KOPT-K1 (cell line): ENCODE data around the gene TMEM135.
"Not testable (repeated sequence)": the region's sequence is repeated elsewhere in the genome, so short reads cannot be mapped to it uniquely, and the experiment has no call there.

Experiments
- H3K27ac ChIP-seq: fragments of 200-600 bp; sonication (generic); 2 replicates; pipeline ENCODE4 v1.5.1; 2016; ENCODE audit warnings: antibody characterized with exemption, mild to moderate bottlenecking, low read depth, low read length; ENCODE audit not compliant: poor library complexity, severe bottlenecking
- H3K36me3 ChIP-seq: fragments of 200-600 bp; sonication (generic); 2 replicates; pipeline ENCODE4 v1.5.1; 2017; ENCODE audit warnings: antibody characterized with exemption, mild to moderate bottlenecking, low read length, moderate library complexity; ENCODE audit not compliant: insufficient read depth
- H3K9me3 ChIP-seq: fragments of 200-600 bp; sonication (generic); 2 replicates; pipeline ENCODE4 v1.5.1; 2017; ENCODE audit warnings: antibody characterized with exemption, low read length, mild to moderate bottlenecking; ENCODE audit not compliant: insufficient read depth, poor library complexity, severe bottlenecking

The TMEM135 gene

GRCh38 chr11:87251560-87251959 lies 213.8 kb downstream of the TMEM135 start:
- H3K9me3 ChIP-seq, result peaks cover 12% of the 10 kb centered on the region
- no peaks in the 10 kb centered on the region for H3K36me3 ChIP-seq
- H3K27ac ChIP-seq, result no peak overlapping the region

- no peaks in the 10 kb centered on the region for H3K36me3 ChIP-seq
- no peak overlapping the region for H3K27ac ChIP-seq
- H3K9me3 ChIP-seq, result peaks cover 8% of the 10 kb centered on the region
Observed at GRCh38 chr11:87252869-87253268, 215.1 kb downstream of the TMEM135 start.

- Histone ChIP-seq H3K36me3 (no peaks in the 10 kb centered on the region), H3K9me3 (no peaks in the 10 kb centered on the region), H3K27ac (no peak overlapping the region)
Observed at GRCh38 chr11:87254562-87254961, 216.8 kb downstream of the TMEM135 start.

GRCh38 chr11:87255589-87255988 lies 217.9 kb downstream of the TMEM135 start:
- Histone ChIP-seq H3K36me3 (no peaks in the 10 kb centered on the region), H3K9me3 (no peaks in the 10 kb centered on the region), H3K27ac (no peak overlapping the region)

GRCh38 chr11:87256694-87257340 lies 219.1 kb downstream of the TMEM135 start:
- no peak overlapping the region for H3K27ac ChIP-seq
- H3K9me3 ChIP-seq, result no peaks in the 10 kb centered on the region
- H3K36me3 ChIP-seq, result no peaks in the 10 kb centered on the region

GRCh38 chr11:87258171-87258833 lies 220.6 kb downstream of the TMEM135 start:
- Histone ChIP-seq H3K36me3 (no peaks in the 10 kb centered on the region), H3K9me3 (no peaks in the 10 kb centered on the region), H3K27ac (no peak overlapping the region)

GRCh38 chr11:87259736-87260135 lies 222.0 kb downstream of the TMEM135 start:
- no peaks in the 10 kb centered on the region for H3K9me3 ChIP-seq
- H3K36me3 ChIP-seq, result no peaks in the 10 kb centered on the region
- no peak overlapping the region for H3K27ac ChIP-seq

GRCh38 chr11:87260811-87261210 lies 223.1 kb downstream of the TMEM135 start:
- Histone ChIP-seq H3K27ac (no peak overlapping the region), H3K9me3 (no peaks in the 10 kb centered on the region), H3K36me3 (no peaks in the 10 kb centered on the region)

GRCh38 chr11:87263264-87263838 lies 225.6 kb downstream of the TMEM135 start:
- no peaks in the 10 kb centered on the region for H3K36me3 ChIP-seq
- no peaks in the 10 kb centered on the region for H3K9me3 ChIP-seq
- H3K27ac ChIP-seq, result no peak overlapping the region

GRCh38 chr11:87263979-87264378 lies 226.2 kb downstream of the TMEM135 start:
- H3K36me3 ChIP-seq, result no peaks in the 10 kb centered on the region
- H3K27ac ChIP-seq, result no peak overlapping the region
- H3K9me3 ChIP-seq, result no peaks in the 10 kb centered on the region

GRCh38 chr11:87265132-87265531 lies 227.4 kb downstream of the TMEM135 start:
- Histone ChIP-seq H3K27ac (no peak overlapping the region), H3K36me3 (no peaks in the 10 kb centered on the region), H3K9me3 (no peaks in the 10 kb centered on the region)

- no peak overlapping the region for H3K27ac ChIP-seq
- H3K9me3 ChIP-seq, result no peaks in the 10 kb centered on the region
- H3K36me3 ChIP-seq, result no peaks in the 10 kb centered on the region
Observed at GRCh38 chr11:87265979-87266378, 228.2 kb downstream of the TMEM135 start.

- Histone ChIP-seq H3K9me3 (no peaks in the 10 kb centered on the region), H3K27ac (no peak overlapping the region)
Observed at GRCh38 chr11:87266751-87267150, 229.0 kb downstream of the TMEM135 start.

GRCh38 chr11:87271951-87272350 lies 234.2 kb downstream of the TMEM135 start:
- H3K9me3 ChIP-seq, H3K36me3 ChIP-seq, H3K27ac ChIP-seq: not testable (repeated sequence)

More at GRCh38 chr11:87266751-87267150, 229.0 kb downstream of the TMEM135 start:
- no peaks in the 10 kb centered on the region for H3K36me3 ChIP-seq

- no peaks in the 10 kb centered on the region for H3K9me3 ChIP-seq
- no peaks in the 10 kb centered on the region for H3K36me3 ChIP-seq
Observed at GRCh38 chr11:87275176-87275575, 237.4 kb downstream of the TMEM135 start.

GRCh38 chr11:87280143-87280542 lies 242.4 kb downstream of the TMEM135 start:
- no peaks in the 10 kb centered on the region for H3K9me3 ChIP-seq
- H3K36me3 ChIP-seq, result no peaks in the 10 kb centered on the region

More at GRCh38 chr11:87275176-87275575, 237.4 kb downstream of the TMEM135 start:
- H3K27ac ChIP-seq, result no peak overlapping the region

More at GRCh38 chr11:87280143-87280542, 242.4 kb downstream of the TMEM135 start:
- no peak overlapping the region for H3K27ac ChIP-seq
